GM23338 (cell line): ENCODE results near the gene CTBP2. TPM values are rescaled to one million over a fixed set of nuclear protein-coding genes. Genes with fewer than 3 reads are reported as not detected.

Experiments
- ATAC-seq: fragments of 200-7000 bp; cut with Tn5 transposase; 3 replicates; pipeline ENCODE4 v1.9.1; 2020
- DNase-seq: peaks from one replicate; pipeline ENCODE4 v3.0.0-alpha.2; 2015; ENCODE audit warnings: low spot score
- H2AFZ ChIP-seq: fragments of 200-600 bp; sonication (generic); 2 replicates; pipeline ENCODE4 v1.8.0; 2016; ENCODE audit warnings: antibody characterized with exemption, mild to moderate bottlenecking, moderate library complexity
- H3F3A ChIP-seq: fragments of 200-600 bp; sonication (generic); replicated peaks from 2 replicates; pipeline ENCODE4 v1.8.0; 2017; ENCODE audit warnings: antibody characterized with exemption, mixed run types, low read depth
- H3K27ac ChIP-seq: fragments of 200-600 bp; sonication (generic); 2 replicates; pipeline ENCODE4 v1.6.1; 2016; ENCODE audit warnings: low read depth
- H3K27me3 ChIP-seq: fragments of 200-600 bp; sonication (generic); 2 replicates; pipeline ENCODE4 v1.8.0; 2016; ENCODE audit warnings: mild to moderate bottlenecking, mixed run types, moderate library complexity; ENCODE audit not compliant: insufficient read depth
- H3K36me3 ChIP-seq: fragments of 200-600 bp; sonication (generic); 2 replicates; pipeline ENCODE4 v1.8.0; 2016; ENCODE audit warnings: mild to moderate bottlenecking; ENCODE audit not compliant: insufficient read depth
- H3K4me1 ChIP-seq: fragments of 200-600 bp; sonication (generic); 2 replicates; pipeline ENCODE4 v1.8.0; 2016; ENCODE audit warnings: mild to moderate bottlenecking, moderate library complexity; ENCODE audit not compliant: insufficient read depth
- H3K4me2 ChIP-seq: fragments of 200-600 bp; sonication (generic); 2 replicates; pipeline ENCODE4 v1.7.1; 2017; ENCODE audit warnings: mixed run types
- H3K4me3 ChIP-seq: fragments of 200-600 bp; sonication (generic); 2 replicates; pipeline ENCODE4 v1.6.1; 2016; ENCODE audit warnings: mixed run types
- H3K79me2 ChIP-seq: fragments of 200-600 bp; sonication (generic); replicated peaks from 2 replicates; pipeline ENCODE4 v1.8.0; 2017; ENCODE audit warnings: mild to moderate bottlenecking; ENCODE audit not compliant: insufficient read depth
- H3K9me2 ChIP-seq: fragments of 200-600 bp; sonication (generic); 2 replicates; pipeline ENCODE4 v1.8.0; 2017; ENCODE audit not compliant: insufficient read depth
- H4K20me1 ChIP-seq: fragments of 200-600 bp; sonication (generic); replicated peaks from 2 replicates; pipeline ENCODE4 v1.8.0; 2017; ENCODE audit warnings: mild to moderate bottlenecking; ENCODE audit not compliant: insufficient read depth
- H3K27ac Mint-ChIP-seq: 2 replicates; pipeline ENCODE4 v1.8.0; 2020; ENCODE audit warnings: inconsistent platforms, mild to moderate bottlenecking, moderate library complexity, mixed read lengths
- H3K27me3 Mint-ChIP-seq: 3 replicates; pipeline ENCODE4 v1.8.0; 2022; ENCODE audit warnings: low read depth, mild to moderate bottlenecking, moderate library complexity, mixed read lengths, inconsistent platforms; ENCODE audit not compliant: insufficient read depth, poor library complexity
- H3K36me3 Mint-ChIP-seq: 3 replicates; pipeline ENCODE4 v1.8.0; 2021; ENCODE audit warnings: low read depth, mild to moderate bottlenecking, inconsistent platforms, moderate library complexity, mixed read lengths
- H3K4me1 Mint-ChIP-seq: 3 replicates; pipeline ENCODE4 v1.8.0; 2020; ENCODE audit warnings: mild to moderate bottlenecking, inconsistent platforms, mixed read lengths
- H3K4me3 Mint-ChIP-seq: 3 replicates; pipeline ENCODE4 v1.8.0; 2021; ENCODE audit warnings: moderate library complexity, mild to moderate bottlenecking, inconsistent platforms, mixed read lengths
- H3K9me3 Mint-ChIP-seq: 3 replicates; pipeline ENCODE4 v1.8.0; 2020; ENCODE audit warnings: moderate library complexity, mild to moderate bottlenecking, inconsistent platforms, mixed read lengths
- CREB1 ChIP-seq: fragments of 250-450 bp; sonication (Bioruptor Pico); IDR thresholded peaks from 2 replicates; pipeline ENCODE4 v1.5.0; 2020; ENCODE audit warnings: low read depth, mild to moderate bottlenecking, moderate library complexity
- CTCF ChIP-seq, 2 experiments: fragments of 200-600 bp in 1 of 2; sonication (generic) in 1 of 2; conservative IDR thresholded peaks; 2 replicates each; pipeline versions ENCODE4 v1.5.1 to v1.6.1; 2016 to 2017; ENCODE audit warnings: antibody characterized with exemption in 2 of 2, low read depth in 2 of 2, mild to moderate bottlenecking in 2 of 2, moderate library complexity in 1 of 2
- EZH2 ChIP-seq: fragments of 200-600 bp; sonication (generic); IDR thresholded peaks from one replicate; pipeline ENCODE4 v1.8.0; 2017; ENCODE audit warnings: antibody characterized with exemption, mild to moderate bottlenecking, low read depth; ENCODE audit not compliant: unreplicated experiment
- EZH2phosphoT487 ChIP-seq: fragments of 200-600 bp; sonication (generic); IDR thresholded peaks from one replicate; pipeline ENCODE4 v1.8.1; 2018; ENCODE audit warnings: antibody characterized with exemption; ENCODE audit not compliant: unreplicated experiment
- JUNB ChIP-seq: IDR thresholded peaks from one replicate; pipeline ENCODE4 v1.6.1; 2016; ENCODE audit warnings: antibody characterized with exemption; ENCODE audit not compliant: unreplicated experiment
- NANOG ChIP-seq: IDR thresholded peaks from 2 replicates; pipeline ENCODE4 v1.6.1; 2016; ENCODE audit warnings: antibody characterized with exemption, borderline replicate concordance
- POLR2AphosphoS5 ChIP-seq: IDR thresholded peaks from 2 replicates; pipeline ENCODE4 v1.6.1; 2016; ENCODE audit warnings: antibody characterized with exemption, low read depth
- REST ChIP-seq: IDR thresholded peaks from one replicate; pipeline ENCODE4 v1.6.1; 2018; ENCODE audit warnings: antibody characterized with exemption; ENCODE audit not compliant: unreplicated experiment
- STAT1 ChIP-seq: IDR thresholded peaks from one replicate; pipeline ENCODE4 v1.6.1; 2016; ENCODE audit warnings: antibody characterized with exemption; ENCODE audit not compliant: unreplicated experiment
- ZNF114 ChIP-seq: fragments of 250-450 bp; sonication (Bioruptor Pico); IDR thresholded peaks from 2 replicates; pipeline ENCODE4 v1.5.0; 2020; ENCODE audit warnings: mild to moderate bottlenecking, moderate library complexity
- ZNF331 ChIP-seq: fragments of 250-450 bp; sonication (Bioruptor Pico); IDR thresholded peaks from 2 replicates; pipeline ENCODE4 v1.5.0; 2020; ENCODE audit warnings: low read depth, mild to moderate bottlenecking, moderate library complexity
- ZNF462 ChIP-seq: fragments of 250-450 bp; sonication (Bioruptor Pico); IDR thresholded peaks from 2 replicates; pipeline ENCODE4 v1.5.0; 2020; ENCODE audit warnings: mild to moderate bottlenecking, moderate library complexity
- polyA plus RNA-seq: library from polyadenylated mRNA; unstranded; fragments of >200 nt; fragmentation: Nextera tagmentation; extraction: Ambion mirVana; gene quantifications from 2 replicates; pipeline ENCODE4 v1.2.1, GENCODE V29; 2016
- total RNA-seq: library from RNA; depleted of rRNA; stranded (reverse); fragments of >200 nt; shearing (Covaris generic); gene quantifications from 2 replicates; pipeline ENCODE4 v1.2.3, GENCODE V29; 2014

The CTBP2 gene
- total and polyA plus RNA-seq, 2 experiments from 2014 or later, result 133 to 265 TPM

GRCh38 chr10:125164421-125164820, 4.1 kb upstream of the CTBP2 start:
- H4K20me1 ChIP-seq, result no peaks in the 10 kb centered on the region
- H3K9me3 Mint-ChIP-seq, result no peaks in the 10 kb centered on the region; the same call in 2 of the 3 replicates
- H3K36me3 Mint-ChIP-seq, result no peaks in the 10 kb centered on the region; the same call in 2 of the 3 replicates
- no peak overlapping the region for H3K27ac ChIP-seq
- H3K79me2 ChIP-seq, result peaks cover 22% of the 10 kb centered on the region; the same call in 1 of the 2 replicates
- no peak overlapping the region for H3K4me3 Mint-ChIP-seq
- H3K9me2 ChIP-seq, result no peaks in the 10 kb centered on the region
- H3K4me2 ChIP-seq, result no peak overlapping the region
- no peak overlapping the region for H3K27ac Mint-ChIP-seq
- H3K27me3 Mint-ChIP-seq, result peaks cover 8% of the 10 kb centered on the region
- peaks cover 19% of the 10 kb centered on the region for H3K4me1 ChIP-seq
- H3K4me3 ChIP-seq, result no peak overlapping the region
- H2AFZ ChIP-seq, result no peak overlapping the region
- no peaks in the 10 kb centered on the region for H3K36me3 ChIP-seq
- peaks cover 11% of the 10 kb centered on the region for H3F3A ChIP-seq
- H3K27me3 ChIP-seq, result no peaks in the 10 kb centered on the region
- ATAC-seq (no peak), DNase-seq (no peak)
- H3K4me1 Mint-ChIP-seq, result peaks cover 19% of the 10 kb centered on the region
- TF ChIP-seq ZNF462 (CRISPR knock-in tag) (no peak), ZNF331 (CRISPR knock-in tag) (no peak), ZNF114 (CRISPR knock-in tag) (no peak), POLR2AphosphoS5 (no peak), EZH2phosphoT487 (no peak), JUNB (no peak), CTCF (conservative IDR thresholded peaks at IDR 0.05; ENCODE audit: low read depth in 2 of 2) (no peak), NANOG (no peak), CREB1 (CRISPR knock-in tag) (no peak), EZH2 (no peak), STAT1 (no peak), REST (no peak)
